Measurements from ENCODE around the gene MPPE1. TPM values are rescaled to one million over a fixed set of nuclear protein-coding genes. Genes with fewer than 3 reads are reported as not detected.

MPPE1 gene
- polyA plus RNA-seq, 3 donors: 53.4 to 96.8 (median 92.3) TPM

DNA sequence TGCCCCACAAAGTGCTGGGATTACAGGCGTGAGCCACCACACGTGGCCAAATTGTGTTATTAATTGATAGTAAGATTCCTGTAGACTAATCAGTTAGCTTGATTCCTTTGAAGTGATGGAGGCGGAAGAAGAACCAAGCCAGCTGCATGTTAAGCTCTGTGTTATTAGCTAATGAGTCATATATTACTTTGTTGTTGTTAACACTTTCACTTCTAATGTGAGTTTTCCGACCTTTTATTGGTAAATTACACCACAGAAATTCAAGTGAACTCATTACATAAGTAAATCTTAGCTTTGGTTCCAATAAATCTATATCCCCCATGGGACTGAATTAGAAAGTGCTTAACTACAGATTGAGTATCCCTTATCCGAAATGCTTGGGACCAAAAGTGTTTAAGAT, 36.6 kb downstream of the MPPE1 start:
- Histone ChIP-seq H3K4me3 (replicated peaks in 1 of 3; ENCODE audit: low read depth in 2 of 3, low read length in 3 of 3) (no peak overlapping the region), H2AFZ (ENCODE audit: insufficient read depth, low read depth, low read length, poor library complexity, severe bottlenecking) (no peak overlapping the region), H3K9ac (ENCODE audit: insufficient read depth, low read length, poor library complexity, severe bottlenecking) (no peak overlapping the region), H3K27ac (ENCODE audit: low read depth in 1 of 2, low read length in 2 of 2) (no peak overlapping the region), H3K27me3 (ENCODE audit: control insufficient read depth in 2 of 2, insufficient read depth in 2 of 2, low read length in 2 of 2) (no peaks in the 10 kb centered on the region), H3K4me2 (replicated peaks; ENCODE audit: extremely low read depth, low read length, poor library complexity, severe bottlenecking) (no peak overlapping the region), H3K4me1 (ENCODE audit: control insufficient read depth in 1 of 2, insufficient read depth in 2 of 2, low read length in 2 of 2) (no peaks in the 10 kb centered on the region), H3K9me3 (replicated peaks in 1 of 2; ENCODE audit: control insufficient read depth in 1 of 2, insufficient read depth in 1 of 2, low read length in 2 of 2) (no peaks in the 10 kb centered on the region), H3K36me3 (replicated peaks in 1 of 2; ENCODE audit: control insufficient read depth in 1 of 2, insufficient read depth in 2 of 2, low read length in 2 of 2) (no peaks in the 10 kb centered on the region), H4K20me1 (ENCODE audit: insufficient read depth, low read length) (no peaks in the 10 kb centered on the region), H3K79me2 (ENCODE audit: insufficient read depth, low read length) (no peaks in the 10 kb centered on the region)
- Mint-ChIP-seq H3K36me3 (peaks cover 5 to 8% of the 10 kb centered on the region in 2 donors), H3K27me3 (ENCODE audit: low read depth in 3 of 3) (peaks cover 6 to 14% (median 8%) of the 10 kb centered on the region in 3 donors), H3K9me3 (peaks cover 2 to 9% (median 4%) of the 10 kb centered on the region in 7 donors), H3K4me3 (no peak overlapping the region), H3K4me1 (no peaks in the 10 kb centered on the region), H3K27ac (peak overlapping the region in 1 of 7 donors; percentile 8)
- no peak for TF ChIP-seq CTCF (IDR thresholded peaks at IDR 0.05)
- intact Hi-C loops (cut with micrococcal nuclease): no loop called here
- WGBS (ENCODE audit: insufficient coverage): 81% methylated on average over 3 of the region's 5 CpGs
- no peak for DNase-seq

DNA sequence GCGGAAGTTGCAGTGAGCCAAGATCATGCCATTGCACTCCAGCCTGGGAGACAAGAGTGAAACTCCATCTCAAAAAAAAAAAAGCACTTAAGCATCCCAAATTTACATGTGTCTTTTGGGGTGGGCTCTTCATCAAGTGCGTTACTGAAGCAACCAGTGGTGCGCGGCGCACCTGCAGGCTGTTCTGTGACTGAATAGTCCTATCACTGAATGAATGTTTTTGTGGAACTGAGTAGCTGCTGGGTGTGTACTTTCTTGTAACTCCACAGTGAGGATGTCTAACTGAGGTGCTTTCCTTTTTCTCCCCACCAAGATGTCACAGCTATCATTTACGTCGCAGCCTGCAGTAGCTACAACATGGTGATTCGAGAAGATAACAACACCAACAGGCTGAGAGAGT, 39.9 kb downstream of the MPPE1 start:
- no peaks in the 10 kb centered on the region for H3K4me1 ChIP-seq (ENCODE audit: control insufficient read depth in 1 of 2, insufficient read depth in 2 of 2, low read length in 2 of 2)

More for the DNA sequence above, 39.9 kb downstream of the MPPE1 start:
- Histone ChIP-seq H3K27ac (ENCODE audit: low read depth in 1 of 2, low read length in 2 of 2) (no peak overlapping the region), H4K20me1 (ENCODE audit: insufficient read depth, low read length) (no peaks in the 10 kb centered on the region), H3K4me2 (replicated peaks; ENCODE audit: extremely low read depth, low read length, poor library complexity, severe bottlenecking) (no peak overlapping the region), H2AFZ (ENCODE audit: insufficient read depth, low read depth, low read length, poor library complexity, severe bottlenecking) (no peak overlapping the region), H3K9ac (ENCODE audit: insufficient read depth, low read length, poor library complexity, severe bottlenecking) (no peak overlapping the region), H3K4me3 (replicated peaks in 1 of 3; ENCODE audit: low read depth in 2 of 3, low read length in 3 of 3) (no peak overlapping the region), H3K9me3 (replicated peaks in 1 of 2; ENCODE audit: control insufficient read depth in 1 of 2, insufficient read depth in 1 of 2, low read length in 2 of 2) (no peaks in the 10 kb centered on the region), H3K27me3 (ENCODE audit: control insufficient read depth in 2 of 2, insufficient read depth in 2 of 2, low read length in 2 of 2) (no peaks in the 10 kb centered on the region), H3K36me3 (replicated peaks in 1 of 2; ENCODE audit: control insufficient read depth in 1 of 2, insufficient read depth in 2 of 2, low read length in 2 of 2) (no peaks in the 10 kb centered on the region), H3K79me2 (ENCODE audit: insufficient read depth, low read length) (no peaks in the 10 kb centered on the region)
- DNase-seq: no peak
- 100% methylated on average over 3 of the region's 8 CpGs for WGBS (ENCODE audit: insufficient coverage)
- H3K4me1 Mint-ChIP-seq: no peaks in the 10 kb centered on the region
- no peak for TF ChIP-seq CTCF (IDR thresholded peaks at IDR 0.05)
- intact Hi-C loops (cut with micrococcal nuclease): loop anchor here in 1 of 2 donors (10.0 kb wide), 1 partner anchor 133 kb away; no protein-coding TSS in a partner anchor
- H3K27me3 Mint-ChIP-seq (ENCODE audit: low read depth in 3 of 3): peaks cover 12 to 27% (median 14%) of the 10 kb centered on the region in 3 donors
- H3K9me3 Mint-ChIP-seq: peaks cover 0 to 6% (median 0%) of the 10 kb centered on the region in 7 donors
- H3K4me3 Mint-ChIP-seq: no peak overlapping the region
- H3K36me3 Mint-ChIP-seq: no peaks in the 10 kb centered on the region
- no peak overlapping the region for H3K27ac Mint-ChIP-seq

Data from CD14-positive monocyte (primary cell).